NCI-H1436 treated with DMSO at 0.1 percent for 48 hours (cell line): ENCODE results near the gene FLACC1.
"Not testable (repeated sequence)": the region's sequence is repeated elsewhere in the genome, so short reads cannot be mapped to it uniquely, and the experiment has no call there.

ENCODE experiments used
- DNase-seq: peaks from one replicate; lab custom pipeline; 2025; lab: John Stamatoyannopoulos, UW

The FLACC1 gene

DNA sequence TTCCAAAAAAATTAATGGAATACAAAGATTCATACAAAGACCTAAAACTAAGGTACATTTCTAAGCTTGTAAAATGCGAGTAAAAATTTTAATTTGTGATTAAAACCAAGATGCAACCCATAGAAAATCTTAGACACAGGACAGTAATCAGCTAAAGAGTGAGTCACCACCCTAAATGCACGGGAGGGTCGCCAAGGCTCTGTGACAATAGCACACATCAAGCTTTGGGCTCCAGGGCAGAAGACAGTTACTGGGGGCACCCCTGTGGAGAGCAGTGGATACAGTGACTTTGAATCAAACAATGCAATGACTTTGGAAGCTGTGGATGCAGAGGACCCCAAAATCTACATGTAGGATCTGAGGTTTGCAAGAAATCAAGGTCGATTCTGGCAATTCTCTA lies 7.5 kb downstream of the FLACC1 start:
- no peak for DNase-seq

DNA sequence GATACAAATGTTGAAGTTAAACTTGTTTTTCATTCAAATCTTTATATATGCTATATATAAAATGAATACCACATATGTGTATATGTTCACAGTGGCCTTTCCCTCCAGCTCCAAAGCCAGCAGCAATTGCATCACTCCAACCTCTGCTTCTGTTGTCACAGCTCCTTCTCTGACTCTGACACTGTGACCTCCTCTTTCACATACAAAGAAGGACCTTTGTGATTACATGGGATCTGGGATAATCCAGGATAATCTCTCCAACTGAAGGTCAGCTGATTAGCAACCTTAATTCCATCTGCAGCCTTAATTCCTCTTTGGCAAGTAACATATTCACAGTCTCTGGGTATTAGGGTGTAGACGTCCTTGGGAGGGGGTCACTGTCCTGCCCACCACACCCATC lies 8.4 kb downstream of the FLACC1 start:
- no peak for DNase-seq

DNA sequence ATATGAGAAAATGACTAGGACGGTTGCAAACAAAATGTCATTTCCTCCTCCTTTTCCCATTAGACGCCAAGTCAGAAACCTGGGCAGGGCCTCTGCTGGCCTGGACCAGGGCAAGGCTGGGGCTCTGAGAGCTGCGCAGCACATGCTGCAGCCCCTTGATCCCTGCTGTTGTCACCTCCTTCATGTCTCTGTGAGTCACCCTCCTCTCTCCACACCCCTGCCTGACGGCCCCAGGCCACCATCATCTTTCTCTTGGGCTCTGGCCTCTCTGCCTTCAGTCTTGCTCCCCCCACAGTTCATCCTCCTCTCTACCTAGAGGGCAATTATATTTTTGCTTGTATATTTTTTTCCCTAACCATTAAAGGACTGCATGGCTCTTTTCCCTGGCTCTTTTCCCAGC lies 10.0 kb downstream of the FLACC1 start:
- DNase-seq, result no peak

DNA sequence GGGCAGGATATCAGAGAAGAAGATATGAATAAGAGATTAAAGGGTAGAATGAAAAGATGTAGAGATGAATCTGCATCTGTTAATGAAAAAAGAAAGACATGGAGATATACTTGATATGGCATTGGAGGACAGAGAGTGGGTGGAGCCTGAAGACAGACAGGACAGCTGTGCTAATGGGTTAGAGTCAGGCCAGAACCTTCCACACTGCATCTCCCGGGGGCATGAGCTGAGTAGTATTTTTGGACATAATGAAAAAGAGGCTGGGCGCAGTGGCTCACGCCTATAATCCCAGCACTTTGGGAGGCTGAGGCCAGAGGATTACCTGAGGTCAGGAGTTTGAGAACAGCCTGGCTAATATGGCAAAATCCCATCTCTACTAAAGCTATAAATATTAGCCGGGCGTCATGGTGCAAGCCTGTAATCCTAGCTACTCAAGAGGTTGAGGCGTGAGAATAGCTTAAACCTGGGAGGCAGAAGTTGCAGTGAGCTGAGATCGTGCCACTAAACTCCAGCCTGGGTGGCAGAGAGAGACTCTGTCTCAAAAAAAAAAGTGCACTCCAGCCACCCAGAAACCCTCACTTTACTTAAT lies 11.4 kb downstream of the FLACC1 start:
- no peak for DNase-seq

DNA sequence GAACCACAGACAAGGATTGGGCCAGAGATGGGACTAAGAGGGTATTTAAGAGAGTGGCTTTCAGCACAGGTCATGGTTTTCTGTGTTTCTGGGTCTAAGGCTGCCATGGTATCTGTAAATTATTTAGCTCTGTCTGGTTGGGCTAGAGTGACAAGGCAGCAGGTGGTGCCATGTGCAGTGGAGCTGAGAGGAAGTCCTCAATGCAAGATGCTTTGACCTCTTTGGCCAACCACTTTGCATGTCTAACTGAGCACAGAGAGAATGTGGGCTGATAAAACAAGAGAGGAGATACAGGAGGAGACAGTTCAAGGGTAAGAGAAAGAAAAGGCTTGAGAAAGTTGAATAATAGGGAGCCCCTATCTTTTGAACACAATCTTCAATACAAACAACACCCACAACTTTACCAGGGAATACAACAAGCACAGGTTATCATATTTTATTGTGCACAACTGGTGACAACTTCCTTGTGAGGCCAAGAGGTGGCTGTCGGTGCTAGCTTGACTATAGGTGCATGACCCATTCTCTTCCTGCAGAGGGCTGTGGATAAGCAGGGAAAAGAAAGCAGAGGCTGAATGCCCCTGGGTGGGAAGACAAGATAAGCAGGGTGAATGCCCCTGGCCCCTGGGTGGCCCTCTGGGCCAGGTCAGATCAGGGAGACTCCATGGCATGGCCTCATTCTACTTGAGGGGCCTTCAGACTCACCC lies 12.3 kb downstream of the FLACC1 start:
- DNase-seq, result no peak

DNA sequence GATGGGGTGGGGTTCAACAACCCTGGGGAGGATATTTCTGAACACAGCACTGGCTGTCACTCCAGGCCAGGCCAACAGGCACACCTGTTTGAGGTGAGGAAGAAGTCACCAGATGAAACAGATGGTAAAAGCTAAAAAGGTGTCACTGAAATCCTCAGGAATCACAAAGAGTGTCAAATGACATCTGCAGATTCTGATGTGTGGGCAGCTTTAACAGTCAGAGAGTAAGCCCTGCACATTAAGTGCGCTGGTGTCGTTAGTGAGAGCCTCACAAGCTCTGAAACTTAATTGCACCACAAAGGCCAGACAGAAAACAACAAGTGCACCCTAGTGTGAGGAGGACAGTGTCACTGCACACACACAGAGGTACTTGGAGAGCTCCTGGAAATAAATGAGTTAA lies 13.6 kb downstream of the FLACC1 start:
- no peak for DNase-seq

DNA sequence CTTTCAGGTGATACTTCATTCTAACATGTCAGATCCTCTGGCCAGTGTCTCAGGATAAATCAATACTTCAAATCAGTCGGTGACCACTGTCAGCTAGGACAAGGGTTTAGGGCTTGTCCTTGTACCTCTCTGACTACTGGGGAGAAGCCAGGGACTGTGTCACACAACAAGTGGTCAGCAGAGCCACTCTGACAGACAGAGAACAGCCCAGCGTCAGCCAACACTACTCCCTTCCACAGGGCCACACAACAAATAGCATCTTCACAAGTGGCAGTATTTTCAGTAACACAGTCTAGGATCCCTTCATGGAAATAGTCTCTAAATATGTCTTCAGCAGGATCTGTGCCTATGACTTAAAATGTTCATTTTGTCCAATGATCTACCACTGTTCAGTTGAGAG lies 14.2 kb downstream of the FLACC1 start:
- DNase-seq, result no peak

DNA sequence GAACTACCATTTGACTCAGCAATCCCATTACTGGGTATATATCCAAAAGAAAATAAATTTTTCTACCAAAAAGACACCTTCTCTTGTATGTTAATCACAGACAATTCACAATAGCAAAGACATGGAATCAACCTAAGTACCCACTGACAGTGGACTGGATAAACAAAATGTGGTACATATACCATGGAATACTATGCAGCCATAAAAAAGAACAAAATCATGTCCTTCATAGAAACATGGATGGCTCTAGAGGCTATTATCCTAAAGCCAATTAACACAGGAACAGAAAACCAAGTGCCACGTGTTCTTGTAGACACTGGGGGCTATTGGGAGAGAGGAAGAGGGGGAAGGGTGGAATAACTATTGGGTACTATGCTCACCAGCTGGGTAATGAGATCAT lies 27.7 kb downstream of the FLACC1 start:
- DNase-seq, result no peak

DNA sequence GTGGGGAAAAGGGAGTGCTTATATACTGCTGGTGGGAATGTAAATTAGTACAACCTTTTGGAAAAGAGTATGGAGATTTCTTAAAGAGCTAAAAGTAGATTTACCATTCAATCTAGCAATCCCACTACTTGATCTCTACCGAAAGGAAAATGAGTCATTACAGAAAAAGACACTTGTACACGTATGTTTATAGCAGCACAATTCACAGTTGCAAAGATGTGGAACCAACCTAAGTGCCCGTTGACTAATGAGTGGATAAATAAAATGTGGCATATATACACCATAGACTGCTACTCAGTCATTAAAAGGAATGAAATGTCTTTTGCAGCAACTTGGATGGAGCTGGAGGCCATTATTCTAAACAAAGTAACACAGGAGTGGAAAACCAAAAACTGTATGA lies 29.5 kb downstream of the FLACC1 start:
- DNase-seq, result no peak

DNA sequence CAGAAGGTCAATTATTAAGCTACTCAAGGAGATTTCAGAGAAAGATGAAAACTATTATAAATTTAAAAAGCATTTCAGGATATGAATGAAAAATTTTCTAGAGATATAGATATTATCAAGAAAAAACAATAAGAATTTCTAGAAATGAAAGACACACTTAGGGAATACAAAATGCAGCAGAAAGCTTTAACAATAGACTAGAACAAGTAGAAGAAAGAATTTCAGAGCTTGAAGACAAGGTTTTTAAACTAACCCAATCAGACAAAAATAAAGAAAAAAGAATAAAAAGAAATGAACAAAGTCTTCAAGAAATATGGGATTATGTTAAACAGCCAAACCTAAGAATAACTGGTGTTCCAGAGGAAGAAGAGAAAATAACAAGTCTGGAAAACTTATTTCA lies 34.4 kb downstream of the FLACC1 start:
- DNase-seq, result no peak

DNA sequence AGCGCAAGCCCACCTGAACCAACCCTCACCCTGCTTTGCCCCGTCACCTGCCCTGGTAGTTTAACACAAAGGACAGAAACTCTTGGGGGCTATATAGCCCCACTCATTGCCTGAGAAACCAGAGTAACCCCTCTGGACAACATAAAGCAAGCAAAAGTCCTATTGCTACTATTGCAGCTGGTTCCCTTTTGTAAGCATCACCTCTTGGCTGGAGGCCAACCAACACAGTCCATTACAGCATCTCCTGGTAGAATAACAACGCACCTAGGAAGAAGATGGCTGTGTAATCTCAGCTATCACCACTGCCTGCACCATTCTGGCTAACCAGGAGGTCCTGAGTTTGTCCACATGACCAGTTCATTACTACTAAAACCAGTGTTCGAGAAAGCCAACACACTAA lies 36.4 kb downstream of the FLACC1 start:
- no peak for DNase-seq

DNA sequence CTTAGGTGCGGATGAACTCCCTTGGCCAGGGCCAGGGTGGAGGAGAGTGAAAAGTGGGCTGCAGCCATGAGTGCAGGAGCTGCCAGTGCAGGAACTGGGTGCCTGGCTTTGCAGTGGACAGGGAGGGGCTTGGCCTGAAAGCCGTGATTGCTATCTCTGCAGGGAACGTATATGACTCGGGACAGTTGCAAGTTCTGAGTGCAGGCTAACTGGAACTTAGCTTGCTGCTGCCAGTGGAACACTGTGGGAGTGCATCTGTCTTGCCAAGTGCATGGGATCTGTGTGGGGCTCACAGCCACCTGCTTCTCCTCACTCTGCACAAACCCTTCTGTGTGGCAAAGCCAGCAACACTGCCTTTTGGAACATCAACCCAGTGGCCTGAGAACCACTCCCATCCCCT lies 36.9 kb downstream of the FLACC1 start:
- DNase-seq, result no peak

DNA sequence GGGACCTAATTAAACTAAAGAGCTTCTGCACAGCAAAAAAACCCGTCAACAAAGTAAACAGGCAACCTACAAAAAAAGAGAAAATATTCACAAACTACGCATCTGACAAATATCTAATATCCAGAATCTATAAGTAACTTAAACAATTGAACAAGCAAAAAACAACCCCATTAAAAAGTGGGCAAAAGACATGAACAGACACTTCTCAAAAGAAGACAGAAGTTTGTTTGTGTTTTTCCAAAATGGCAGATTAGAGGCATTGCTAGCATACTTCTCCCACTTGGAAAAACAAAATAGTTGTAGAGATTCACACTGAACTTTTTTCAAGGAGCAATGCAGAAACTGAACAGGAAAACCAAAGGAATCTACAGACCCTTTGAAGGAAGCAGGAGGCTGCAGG lies 37.6 kb downstream of the FLACC1 start:
- no peak for DNase-seq

DNA sequence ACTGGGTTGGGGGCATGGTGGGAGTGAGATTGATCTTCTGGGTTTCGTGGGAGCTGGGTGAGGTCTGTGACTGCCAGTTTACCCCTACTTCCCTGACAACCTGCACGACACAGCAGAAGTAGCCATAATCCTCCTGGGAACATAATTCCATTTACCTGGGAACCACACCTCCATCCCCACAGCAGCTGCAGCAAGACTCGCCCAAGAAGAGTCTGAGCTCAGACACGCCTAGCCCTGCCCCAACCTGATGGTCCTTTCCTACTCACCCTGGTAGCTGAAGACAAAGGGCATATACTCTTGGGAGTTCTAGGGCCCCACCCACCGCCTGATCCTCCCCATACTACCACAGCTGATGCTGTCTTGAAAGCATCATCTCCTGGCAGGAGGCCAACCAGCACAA lies 43.8 kb downstream of the FLACC1 start:
- no peak for DNase-seq

DNA sequence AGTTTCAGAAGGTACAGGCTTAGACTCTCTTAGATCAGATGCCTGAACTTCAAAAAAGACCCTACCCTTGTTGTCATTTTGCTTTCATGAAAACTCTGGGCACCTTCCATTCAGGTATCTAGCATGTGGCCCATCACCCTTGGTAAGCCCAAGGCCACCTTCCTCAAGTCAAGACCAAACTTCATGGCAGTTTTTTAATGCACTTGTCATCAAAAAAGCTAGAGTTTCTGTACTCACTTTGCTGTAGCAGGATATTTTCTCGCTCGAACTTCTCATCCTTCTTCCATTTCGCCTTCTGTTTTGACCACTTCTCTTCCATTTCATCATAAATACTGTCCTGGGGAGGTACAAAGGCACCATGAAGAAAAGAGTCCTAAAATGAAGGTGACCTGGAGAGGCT lies 48.2 kb downstream of the FLACC1 start:
- no peak for DNase-seq

DNA sequence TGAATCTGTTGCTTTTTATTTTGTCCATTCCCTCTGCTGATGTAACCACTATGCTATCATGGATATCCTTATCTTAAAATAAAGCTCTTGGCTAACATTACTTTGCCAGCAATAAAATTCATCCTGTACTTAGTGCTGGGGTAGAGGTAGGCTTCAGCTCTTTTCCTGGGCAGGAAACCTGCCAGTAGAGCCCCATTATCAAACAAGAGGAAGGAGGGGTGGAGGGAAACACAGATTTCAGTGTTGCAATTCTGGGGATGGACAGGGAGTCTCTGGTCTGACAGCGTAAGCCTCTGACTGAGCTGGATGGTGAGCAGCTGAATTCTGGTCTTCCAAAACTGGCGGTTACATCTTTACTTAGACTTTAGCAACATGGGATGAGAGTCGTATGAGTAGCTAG lies 49.3 kb downstream of the FLACC1 start:
- DNase-seq, result no peak

DNA sequence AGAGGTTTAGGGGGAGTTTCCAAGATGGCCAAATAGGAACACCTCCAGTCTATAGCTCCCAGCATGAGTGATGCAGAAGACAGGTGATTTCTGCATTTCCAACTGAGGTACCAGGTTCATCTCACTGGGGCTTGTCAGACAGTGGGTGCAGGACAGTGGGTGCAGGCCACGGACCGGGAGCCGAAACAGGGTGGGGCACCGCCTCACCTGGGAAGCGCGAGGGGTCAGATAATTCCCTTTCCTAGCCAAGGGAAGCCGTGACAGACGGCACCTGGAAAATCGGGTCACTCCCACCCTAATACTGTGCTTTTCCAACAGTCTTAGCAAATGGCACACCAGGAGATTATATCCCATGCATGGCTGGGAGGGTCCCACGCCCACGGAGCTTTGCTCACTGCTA lies 57.2 kb downstream of the FLACC1 start:
- not testable (repeated sequence) for DNase-seq

DNA sequence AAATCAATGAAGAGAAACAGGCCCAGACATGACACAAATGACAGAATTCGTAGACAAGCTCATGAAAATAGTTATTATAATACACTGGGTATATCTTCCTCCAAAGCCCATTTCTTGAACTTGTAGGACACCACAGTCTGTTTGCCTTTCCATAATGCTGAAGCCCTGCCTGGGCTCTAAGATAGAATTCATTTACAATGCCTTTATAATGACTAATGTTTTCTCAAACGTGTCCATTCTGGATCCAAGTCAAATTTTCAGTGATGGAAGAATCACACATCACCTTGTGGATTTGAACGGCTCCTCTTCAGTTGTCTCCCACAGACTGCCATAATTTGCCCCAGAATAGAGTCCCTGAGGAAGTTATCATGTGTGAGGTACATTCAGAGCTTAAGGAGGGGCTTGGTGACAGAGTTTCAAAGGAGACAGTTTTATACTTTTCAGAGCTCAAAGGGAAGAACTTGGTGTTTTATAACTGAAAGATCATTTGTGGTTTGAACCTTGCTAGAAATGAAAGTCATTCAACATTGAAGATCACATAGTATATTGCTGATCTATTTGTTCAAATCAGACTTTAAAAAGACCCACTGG lies 58.6 kb downstream of the FLACC1 start:
- DNase-seq, result no peak

DNA sequence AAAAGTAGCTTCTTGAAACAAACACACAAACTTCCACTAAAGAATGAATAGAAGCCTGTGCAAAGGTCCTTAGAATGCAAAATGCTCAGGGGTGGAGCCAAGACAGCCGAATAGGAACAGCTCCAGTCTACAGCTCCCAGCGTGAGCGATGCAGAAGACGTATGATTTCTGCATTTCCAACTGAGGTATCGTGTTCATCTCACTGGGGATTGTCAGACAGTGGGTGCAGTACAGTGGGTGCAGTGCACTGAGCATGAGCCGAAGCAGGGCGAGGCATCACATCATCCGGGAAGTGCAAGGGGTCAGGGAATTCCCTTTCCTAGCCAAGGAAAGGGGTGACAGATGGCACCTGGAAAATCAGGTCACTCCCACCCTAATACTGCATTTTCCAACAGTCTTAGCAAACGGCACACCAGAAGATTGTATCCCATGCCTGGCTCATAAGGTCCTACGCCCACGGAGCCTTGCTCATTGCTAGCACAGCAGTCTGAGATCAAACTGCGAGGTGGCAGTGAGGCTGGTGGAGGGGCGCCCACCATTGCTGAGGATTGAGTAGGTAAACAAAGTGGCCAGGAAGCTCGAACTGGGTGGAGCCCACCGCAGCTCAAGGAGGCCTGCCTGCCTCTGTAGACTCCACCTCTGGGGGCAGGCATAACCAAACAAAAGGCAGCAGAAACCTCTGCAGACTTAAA lies 66.5 kb downstream of the FLACC1 start:
- not testable (repeated sequence) for DNase-seq

DNA sequence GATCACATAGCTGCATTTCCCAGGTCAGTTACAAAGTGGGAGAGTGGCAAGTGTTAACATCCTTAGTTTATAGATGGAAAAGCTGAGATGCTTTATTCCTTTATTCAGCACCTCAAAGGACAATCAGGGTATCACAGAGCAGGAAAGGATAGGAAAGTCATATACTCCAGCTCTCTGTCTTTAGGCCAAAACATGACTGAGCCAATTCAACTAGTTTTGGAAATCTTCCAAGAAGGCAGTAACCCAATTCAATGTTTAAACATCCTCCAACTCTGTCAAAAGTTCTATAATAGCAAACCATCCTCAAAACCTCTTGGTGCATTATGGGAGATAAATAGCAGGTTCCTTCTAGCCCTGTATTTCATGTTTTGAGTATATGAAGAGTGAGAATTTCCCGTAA lies 71.6 kb downstream of the FLACC1 start:
- DNase-seq, result no peak

DNA sequence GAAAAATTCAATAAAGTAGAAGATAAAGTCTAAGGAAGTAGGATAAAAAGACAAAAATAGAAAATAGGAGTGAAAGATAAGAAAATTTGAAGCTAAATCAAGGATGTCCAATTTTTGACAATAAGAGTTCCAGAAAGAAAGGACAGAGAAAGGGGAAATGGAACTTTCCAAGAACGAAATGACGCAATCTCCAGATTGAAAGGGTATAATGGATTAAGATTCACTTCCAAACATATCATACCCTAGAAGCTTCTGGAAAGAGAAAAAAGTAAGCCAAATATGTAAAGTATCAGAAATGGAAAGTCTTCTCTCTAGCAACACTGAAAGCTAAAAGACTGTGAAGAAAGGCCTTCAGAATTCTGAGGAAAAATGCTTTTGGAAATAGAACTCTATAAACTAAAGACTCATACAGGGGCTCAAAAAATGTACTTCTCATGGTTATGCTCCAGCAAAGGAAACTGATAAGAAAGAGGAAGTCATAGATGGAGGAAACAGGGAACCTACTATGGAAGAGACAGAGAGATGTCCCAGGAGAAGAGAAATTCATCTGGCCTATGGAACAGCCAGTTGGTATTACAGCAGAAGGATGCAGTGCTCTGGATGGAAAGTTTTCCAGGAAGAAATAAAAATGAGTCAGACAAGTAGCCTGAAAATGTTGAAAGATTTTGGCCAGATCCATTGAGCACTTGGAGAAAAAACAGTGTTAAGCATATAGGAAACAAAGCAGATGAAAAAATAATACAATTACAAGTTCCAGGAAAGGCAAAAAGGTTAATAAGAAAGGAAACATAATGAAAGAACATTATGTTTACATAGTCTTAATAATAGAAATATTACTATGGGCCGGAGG lies 76.7 kb downstream of the FLACC1 start:
- DNase-seq, result no peak

DNA sequence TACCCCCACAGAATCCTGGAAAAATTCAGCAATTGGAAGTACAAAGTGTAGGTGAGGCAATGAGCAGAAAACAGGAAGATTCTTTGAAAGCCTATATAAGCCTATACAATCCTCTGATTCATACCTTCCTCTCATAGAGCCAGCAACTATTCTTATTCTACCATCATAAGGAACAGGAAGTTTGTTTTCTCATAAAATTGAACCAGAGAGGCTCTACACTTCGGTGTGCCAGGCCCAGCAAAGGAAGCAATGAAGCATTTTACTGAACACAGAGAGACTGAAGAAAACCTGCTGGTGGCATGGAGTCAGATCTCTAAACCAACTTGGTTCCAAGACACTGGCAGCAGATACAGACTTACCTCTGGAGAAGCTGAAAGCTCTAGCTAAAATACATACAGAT lies 78.1 kb downstream of the FLACC1 start:
- DNase-seq, result no peak
